GM18909 (cell line): Measurements from ENCODE around the gene ENOX2.
"Not testable (repeated sequence)": the region's sequence is repeated elsewhere in the genome, so short reads cannot be mapped to it uniquely, and the experiment has no call there.

Experiments used
- ATAC-seq: cut with Tn5 transposase; IDR thresholded peaks from one replicate; pipeline ENCODE4 v1.9.1; 2021; ENCODE audit warnings: mild to moderate bottlenecking; ENCODE audit not compliant: unreplicated experiment, poor library complexity

The ENOX2 gene

GRCh38 chrX:130829526-130830515, 73.2 kb downstream of the ENOX2 start:
- ATAC-seq: no peak

DNA sequence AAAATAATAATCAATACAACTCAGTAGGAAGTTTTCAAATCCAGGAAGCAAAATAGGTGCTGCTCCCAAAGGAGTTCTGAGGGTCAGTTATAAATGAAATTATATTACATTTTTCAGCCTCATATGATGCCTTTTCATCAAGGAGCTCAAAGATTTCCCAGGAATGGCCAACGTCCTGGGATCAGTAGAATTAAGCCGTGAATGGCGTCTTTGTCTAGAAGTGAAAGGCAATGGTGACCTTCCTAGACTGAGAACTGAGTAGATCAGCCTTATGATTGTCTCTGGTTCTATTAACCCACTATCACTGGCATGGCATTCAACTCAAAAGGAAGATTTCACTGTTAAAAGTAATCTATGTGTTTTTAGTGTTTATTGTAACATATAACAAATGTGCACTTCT, 74.4 kb downstream of the ENOX2 start:
- ATAC-seq: no peak

DNA sequence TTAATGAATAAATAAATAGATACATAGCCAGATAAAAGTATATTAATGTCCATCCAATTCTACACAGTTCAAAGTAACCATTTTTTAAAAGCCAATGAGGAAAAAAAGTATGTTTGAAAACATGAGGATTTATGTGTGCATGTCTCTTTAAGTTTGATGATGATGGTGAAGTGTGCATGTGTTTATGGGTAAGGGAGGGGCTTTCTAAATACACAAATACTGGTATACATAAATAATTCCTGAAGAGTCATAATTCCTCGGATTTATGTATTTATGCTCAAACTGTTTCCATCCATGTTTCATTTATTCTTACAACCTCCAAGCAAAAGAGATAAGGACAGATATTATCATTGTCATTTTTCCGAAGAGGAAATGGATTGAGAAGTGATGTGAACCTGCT, 75.4 kb downstream of the ENOX2 start:
- ATAC-seq: no peak

- ATAC-seq: no peak
Observed at GRCh38 chrX:130826249-130826648, 76.8 kb downstream of the ENOX2 start.

DNA sequence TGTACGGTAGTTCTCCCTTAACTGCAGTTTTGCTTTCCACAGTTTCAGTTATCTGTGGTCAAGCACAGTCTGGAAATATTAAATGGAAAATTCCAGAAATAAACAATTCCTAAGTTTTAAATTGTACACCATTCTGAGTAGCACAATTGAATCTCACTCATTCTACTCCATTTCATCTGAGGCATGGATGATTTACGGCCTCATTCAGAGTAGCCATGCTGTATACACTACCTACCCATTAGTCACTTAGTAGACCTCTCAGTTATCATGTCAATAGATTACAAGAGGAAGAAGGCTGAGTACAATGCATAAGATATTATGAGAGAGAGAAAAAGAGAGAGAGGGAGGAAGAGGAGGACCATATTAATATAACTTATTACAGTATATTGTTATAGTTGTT, 77.5 kb downstream of the ENOX2 start:
- ATAC-seq: no peak

- ATAC-seq: not testable (repeated sequence)
Observed at GRCh38 chrX:130819367-130819766, 83.6 kb downstream of the ENOX2 start.

- not testable (repeated sequence) for ATAC-seq
Observed at GRCh38 chrX:130813932-130814331, 89.1 kb downstream of the ENOX2 start.

DNA sequence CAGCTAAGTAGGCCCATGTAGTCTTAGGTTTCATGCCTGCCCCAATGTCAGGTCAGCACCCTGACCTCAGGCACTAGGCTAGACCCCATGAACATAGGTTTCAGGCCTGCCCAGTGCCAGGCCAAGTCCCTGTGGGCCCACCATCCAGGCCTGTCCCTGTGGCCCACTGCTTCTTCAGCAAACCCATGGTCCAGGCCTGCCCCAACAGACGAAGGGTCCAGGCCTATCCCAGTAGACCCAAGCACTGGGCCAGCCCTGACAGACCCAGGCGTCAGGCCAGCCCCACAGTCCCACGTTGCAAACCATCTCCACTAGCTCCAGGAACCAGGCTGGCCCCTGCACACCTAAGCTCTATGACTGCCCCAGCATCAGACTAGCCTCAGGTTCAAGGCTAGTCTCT, 92.4 kb downstream of the ENOX2 start:
- no peak for ATAC-seq

GRCh38 chrX:130805903-130806302, 97.1 kb downstream of the ENOX2 start:
- no peak for ATAC-seq

DNA sequence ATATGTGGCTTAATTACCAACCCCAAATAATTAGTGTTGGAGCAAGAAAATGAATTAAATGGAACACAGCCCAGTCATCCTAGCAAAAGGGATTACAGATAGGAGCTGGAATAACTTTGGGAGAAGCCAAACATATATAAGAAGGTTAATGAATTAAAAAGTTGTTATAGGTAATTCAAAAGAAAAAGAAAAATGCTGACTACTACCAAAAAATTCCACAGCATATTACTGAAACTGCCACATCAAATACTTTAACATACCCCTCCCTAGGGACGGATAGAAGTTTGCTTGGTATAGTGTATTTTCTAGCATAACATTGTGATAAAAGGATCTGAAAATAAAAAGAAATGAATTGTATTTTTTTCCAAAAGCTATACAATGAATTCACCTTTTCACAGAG, 99.5 kb downstream of the ENOX2 start:
- ATAC-seq: no peak

DNA sequence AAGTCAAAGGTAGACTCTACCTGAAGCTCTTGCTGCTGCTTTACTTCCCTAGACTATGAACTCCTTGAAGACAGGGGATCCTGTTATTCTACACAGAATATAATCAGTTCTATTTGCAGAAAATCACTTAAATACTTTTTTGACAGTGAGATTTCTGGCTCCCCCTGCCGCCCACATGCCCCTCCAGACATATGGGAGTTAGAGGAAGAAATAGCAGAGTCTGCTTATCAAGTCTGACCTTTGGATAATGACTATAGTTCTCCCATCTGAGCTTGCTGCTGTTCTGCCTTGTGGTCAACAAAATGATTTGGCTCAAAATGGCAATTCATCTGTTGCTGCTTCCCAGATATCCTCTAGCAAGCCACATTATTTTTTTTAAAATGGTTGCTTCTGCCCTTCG, 101.1 kb downstream of the ENOX2 start:
- no peak for ATAC-seq

DNA sequence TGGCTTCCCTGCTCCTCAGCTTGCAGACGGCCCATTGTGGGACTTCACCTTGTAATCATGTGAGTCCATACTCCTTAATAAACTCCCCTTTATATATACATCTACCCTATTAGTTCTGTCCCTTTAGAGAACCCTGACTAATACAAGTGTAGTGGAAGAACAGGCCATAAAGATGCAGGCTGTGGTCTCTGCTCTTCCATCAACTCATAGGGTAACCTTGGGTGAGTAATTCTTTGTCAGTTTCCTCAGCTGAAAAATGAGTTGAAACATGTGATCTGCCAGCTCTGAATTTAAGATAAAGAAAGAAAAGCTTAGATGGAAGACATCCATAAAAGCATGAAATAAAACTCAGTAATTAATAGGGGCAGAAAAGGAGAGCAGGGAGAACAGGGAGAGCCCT, 103.6 kb downstream of the ENOX2 start:
- ATAC-seq: no peak

DNA sequence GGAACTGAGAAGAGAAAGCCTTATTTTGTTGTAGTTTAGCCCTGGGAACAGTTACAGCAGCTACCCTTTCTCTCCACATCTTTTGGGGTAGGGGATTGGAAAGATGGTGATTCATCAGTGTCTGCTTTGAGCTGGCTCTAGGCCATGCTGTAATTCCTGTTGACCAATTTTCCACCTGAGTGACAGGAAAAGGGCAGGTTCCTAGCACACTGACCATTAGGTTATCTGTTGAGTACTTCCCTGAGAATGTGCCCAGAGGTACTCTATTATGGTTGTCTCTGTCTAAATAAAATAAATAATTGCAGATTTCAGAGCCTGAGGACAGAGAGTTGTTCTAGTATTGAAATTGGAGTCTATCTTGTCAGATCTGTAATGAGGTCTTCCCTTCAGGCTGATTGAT, 109.0 kb downstream of the ENOX2 start:
- ATAC-seq: no peak

DNA sequence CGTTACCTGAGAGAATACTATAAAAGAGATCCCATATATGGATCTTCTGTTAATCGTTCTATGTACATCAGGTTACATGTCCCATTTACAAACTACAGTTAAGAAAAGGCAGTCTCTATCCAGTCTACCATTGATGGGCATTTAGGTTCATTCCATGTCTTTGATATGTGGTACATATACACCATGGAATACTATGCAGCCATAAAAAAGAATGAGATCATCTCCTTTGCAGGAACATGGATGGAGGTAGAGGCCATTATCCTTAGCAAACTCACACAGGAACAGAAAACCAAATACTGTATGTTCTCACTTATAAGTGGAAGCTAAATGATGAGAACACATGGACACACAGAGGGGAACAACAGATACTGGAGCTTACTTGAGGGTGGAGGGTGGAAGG, 111.1 kb downstream of the ENOX2 start:
- ATAC-seq: not testable (repeated sequence)

DNA sequence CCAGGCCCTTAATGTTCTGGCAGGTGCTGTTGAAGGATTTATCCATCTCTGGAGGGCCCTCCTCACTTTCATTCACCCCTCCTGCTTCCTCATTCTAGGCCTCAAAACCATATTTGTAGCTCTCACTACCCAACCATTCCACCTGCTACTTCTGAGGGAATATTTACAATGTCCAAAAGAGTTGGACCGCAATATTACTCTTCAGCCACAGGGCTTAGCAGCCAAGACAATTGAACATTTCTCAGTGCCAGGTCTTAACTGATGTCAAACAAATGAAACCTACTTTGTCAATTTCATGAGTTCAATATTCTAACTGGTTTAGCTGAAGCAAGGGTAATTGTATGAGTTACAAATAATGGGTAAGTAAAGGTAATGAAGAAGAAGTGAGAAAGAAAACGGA, 113.2 kb downstream of the ENOX2 start:
- ATAC-seq: no peak

GRCh38 chrX:130788786-130789581, 114.0 kb downstream of the ENOX2 start:
- ATAC-seq: no peak

DNA sequence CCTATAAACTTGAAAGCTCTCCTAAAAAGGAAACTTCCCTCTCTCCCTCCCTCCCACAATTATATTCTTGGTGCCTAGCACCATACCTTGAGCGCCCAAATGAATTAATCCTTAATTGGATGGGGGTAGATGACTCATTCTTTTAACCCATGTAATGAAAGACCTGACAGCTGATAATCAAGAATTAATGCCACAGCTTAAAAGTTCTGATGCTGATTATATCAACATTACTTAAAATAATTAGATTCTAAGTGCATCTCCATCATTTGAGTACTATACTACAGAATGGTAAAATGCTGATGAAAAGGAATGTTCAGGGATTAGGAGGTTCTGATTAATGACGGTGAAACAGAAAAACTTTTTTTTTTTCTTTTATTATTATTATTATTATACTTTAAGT, 117.0 kb downstream of the ENOX2 start:
- ATAC-seq: no peak

- ATAC-seq: no peak
Observed at GRCh38 chrX:130778773-130779172, 124.2 kb downstream of the ENOX2 start.

DNA sequence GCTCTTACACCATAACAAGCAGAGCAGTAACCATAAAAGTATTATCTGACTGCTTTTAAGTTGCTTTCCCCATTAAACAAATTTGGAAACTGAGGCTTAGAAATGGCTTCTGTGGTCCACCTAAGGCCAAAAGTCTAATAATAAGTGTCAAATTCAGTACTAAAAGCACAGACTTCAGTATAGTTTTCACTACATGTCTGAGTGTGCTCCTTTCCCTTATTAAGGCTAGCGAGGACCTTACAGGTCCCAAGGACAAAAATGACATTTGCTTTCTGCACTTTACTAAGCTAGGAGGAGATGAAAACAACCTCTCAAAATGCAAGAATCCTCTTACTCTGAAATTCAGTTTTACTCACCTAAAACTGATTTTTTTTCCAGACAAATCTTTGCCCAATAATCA, 127.2 kb downstream of the ENOX2 start:
- no peak for ATAC-seq

DNA sequence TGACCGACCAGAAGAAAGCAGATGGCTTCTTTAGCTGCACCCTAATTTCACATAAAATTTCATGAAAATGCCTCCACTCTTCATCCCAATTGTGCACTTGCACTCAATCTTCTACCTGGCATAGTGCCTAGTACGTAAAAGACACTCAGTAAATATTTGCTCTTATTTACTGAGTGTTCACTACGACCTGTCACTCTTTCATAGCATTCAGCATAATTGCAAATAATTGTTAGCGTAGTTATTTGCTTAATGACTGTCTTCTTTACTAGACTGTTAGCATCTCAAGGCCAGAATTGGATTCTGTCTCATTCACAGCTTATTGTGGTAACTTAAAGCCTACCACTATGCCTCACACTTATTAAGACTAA, 130.2 kb downstream of the ENOX2 start:
- ATAC-seq: no peak

- ATAC-seq: no peak
Observed at GRCh38 chrX:130772105-130772775, 130.8 kb downstream of the ENOX2 start.
